ENCODE measurements around the gene SPTBN5. TPM values are rescaled to one million over a fixed set of nuclear protein-coding genes. Genes with fewer than 3 reads are reported as not detected.

The SPTBN5 gene
- polyA plus RNA-seq, 1 donor from 2014 or later = 0.01 TPM

DNA sequence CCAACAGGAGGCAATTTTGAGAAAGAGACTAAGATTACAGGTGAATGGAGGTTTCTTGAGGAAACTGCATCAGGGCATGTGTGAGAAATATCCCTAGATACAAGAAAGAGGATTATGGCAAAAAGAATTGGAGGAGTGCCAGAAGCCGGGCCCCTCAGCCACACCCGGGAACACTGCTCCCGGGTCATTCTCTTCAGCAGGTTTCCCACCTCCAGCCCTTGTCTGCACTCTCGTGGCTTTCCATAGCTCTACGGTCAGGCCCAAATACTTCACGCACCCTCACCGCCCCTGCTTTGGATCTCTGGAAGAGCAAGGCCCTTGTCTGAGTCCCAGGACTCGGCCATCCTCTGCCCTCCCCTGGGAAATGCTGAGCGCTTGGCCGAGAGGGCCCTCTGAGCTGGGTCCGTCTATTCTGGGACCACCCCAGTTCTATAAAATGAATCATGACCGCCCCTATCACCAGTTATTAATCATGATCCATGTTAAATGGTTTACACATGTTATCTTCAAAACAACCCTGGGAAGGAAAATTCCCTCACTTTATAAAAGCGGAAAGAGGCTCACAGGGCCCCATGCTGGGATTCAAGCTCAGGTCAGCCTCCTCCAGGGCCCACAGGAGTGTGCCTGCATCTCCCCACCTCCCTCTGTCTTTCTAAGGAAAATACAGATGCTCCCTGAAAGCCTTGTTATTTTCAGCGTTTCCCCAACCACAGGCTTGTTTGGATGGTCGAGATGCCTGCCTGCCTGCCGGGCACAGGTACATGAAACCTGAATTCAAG lies 38.8 kb upstream of the SPTBN5 start:
- H3K36me3 ChIP-seq (ENCODE audit: insufficient read depth, low read length) = no peaks in the 10 kb centered on the region
- no peaks in the 10 kb centered on the region for H3K79me2 ChIP-seq (replicated peaks; ENCODE audit: insufficient read depth, low read length)
- no peak overlapping the region for H2AFZ ChIP-seq (ENCODE audit: low read depth, low read length)
- TF ChIP-seq REST (IDR thresholded peaks at IDR 0.05; ENCODE audit: borderline replicate concordance) = no peak
- no peak for TF ChIP-seq MXI1 (conservative IDR thresholded peaks at IDR 0.05; ENCODE audit: poor library complexity, severe bottlenecking)
- TF ChIP-seq EP300 (conservative IDR thresholded peaks at IDR 0.05; ENCODE audit: poor library complexity, severe bottlenecking) = no peak
- no peak for TF ChIP-seq SMC3 (conservative IDR thresholded peaks at IDR 0.05; ENCODE audit: poor library complexity)
- TF ChIP-seq EZH2 (IDR thresholded peaks at IDR 0.05; ENCODE audit: borderline replicate concordance, insufficient read depth, low read length, poor library complexity, severe bottlenecking) = no peak
- no peak for TF ChIP-seq CTCF (IDR thresholded peaks at IDR 0.05; ENCODE audit: poor library complexity, severe bottlenecking)
- no peak for TF ChIP-seq RAD21 (conservative IDR thresholded peaks at IDR 0.05)
- no peak for TF ChIP-seq POLR2AphosphoS5 (IDR thresholded peaks at IDR 0.05)
- TF ChIP-seq TAF1 (IDR thresholded peaks at IDR 0.05; ENCODE audit: low read depth) = no peak
- no peaks in the 10 kb centered on the region for H3K9me2 ChIP-seq (ENCODE audit: insufficient read depth, low read length)
- H3K4me3 ChIP-seq (ENCODE audit: low read length) = no peak overlapping the region
- no peak overlapping the region for H3K9ac ChIP-seq (ENCODE audit: low read length)
- no peaks in the 10 kb centered on the region for H4K20me1 ChIP-seq (ENCODE audit: insufficient read depth)
- no peak overlapping the region for H3K27ac ChIP-seq (ENCODE audit: low read length)
- H3F3A ChIP-seq (ENCODE audit: insufficient read depth, low read length, poor library complexity, severe bottlenecking) = no peaks in the 10 kb centered on the region
- no peaks in the 10 kb centered on the region for H3K9me3 ChIP-seq (ENCODE audit: low read length)
- H3K4me2 ChIP-seq (ENCODE audit: low read length) = no peak overlapping the region
- H3K27me3 ChIP-seq (ENCODE audit: insufficient read depth, low read depth, low read length) = no peaks in the 10 kb centered on the region

GRCh38 chr15:41932101-41932500 lies 38.2 kb upstream of the SPTBN5 start:
- no peak overlapping the region for H3K9ac ChIP-seq (ENCODE audit: low read length)
- no peaks in the 10 kb centered on the region for H3K27me3 ChIP-seq (ENCODE audit: insufficient read depth, low read depth, low read length)
- H3K27ac ChIP-seq (ENCODE audit: low read length) = no peak overlapping the region
- no peaks in the 10 kb centered on the region for H4K20me1 ChIP-seq (ENCODE audit: insufficient read depth)
- no peak for TF ChIP-seq EP300 (conservative IDR thresholded peaks at IDR 0.05; ENCODE audit: poor library complexity, severe bottlenecking)
- TF ChIP-seq SMC3 (conservative IDR thresholded peaks at IDR 0.05; ENCODE audit: poor library complexity) = no peak
- no peak for TF ChIP-seq CTCF (IDR thresholded peaks at IDR 0.05; ENCODE audit: poor library complexity, severe bottlenecking)
- no peak for TF ChIP-seq POLR2AphosphoS5 (IDR thresholded peaks at IDR 0.05)
- no peak for TF ChIP-seq TAF1 (IDR thresholded peaks at IDR 0.05; ENCODE audit: low read depth)
- TF ChIP-seq MXI1 (conservative IDR thresholded peaks at IDR 0.05; ENCODE audit: poor library complexity, severe bottlenecking) = no peak
- no peak for TF ChIP-seq EZH2 (IDR thresholded peaks at IDR 0.05; ENCODE audit: borderline replicate concordance, insufficient read depth, low read length, poor library complexity, severe bottlenecking)
- TF ChIP-seq RAD21 (conservative IDR thresholded peaks at IDR 0.05) = no peak
- TF ChIP-seq REST (IDR thresholded peaks at IDR 0.05; ENCODE audit: borderline replicate concordance) = no peak
- H3K36me3 ChIP-seq (ENCODE audit: insufficient read depth, low read length) = no peaks in the 10 kb centered on the region
- H3K9me2 ChIP-seq (ENCODE audit: insufficient read depth, low read length) = no peaks in the 10 kb centered on the region
- H3F3A ChIP-seq (ENCODE audit: insufficient read depth, low read length, poor library complexity, severe bottlenecking) = no peaks in the 10 kb centered on the region
- H3K4me2 ChIP-seq (ENCODE audit: low read length) = no peak overlapping the region
- no peak overlapping the region for H2AFZ ChIP-seq (ENCODE audit: low read depth, low read length)
- no peak overlapping the region for H3K4me3 ChIP-seq (ENCODE audit: low read length)
- no peaks in the 10 kb centered on the region for H3K9me3 ChIP-seq (ENCODE audit: low read length)
- H3K79me2 ChIP-seq (replicated peaks; ENCODE audit: insufficient read depth, low read length) = no peaks in the 10 kb centered on the region
